Measurements from ENCODE around the gene SF3B2. TPM values are rescaled to one million over a fixed set of nuclear protein-coding genes. Genes with fewer than 3 reads are reported as not detected.
"Not testable (repeated sequence)": the region's sequence is repeated elsewhere in the genome, so short reads cannot be mapped to it uniquely, and the experiment has no call there.

Gene SF3B2
- total RNA-seq, 2 experiments from 2014 or later: 255 to 278 TPM

- Mint-ChIP-seq H3K4me3 (no peak overlapping the region), H3K9me3 (no peaks in the 10 kb centered on the region), H3K27ac (peak overlapping the region; percentile 92), H3K27me3 (no peaks in the 10 kb centered on the region), H3K4me1 (ENCODE audit: low read depth) (peaks cover 82% of the 10 kb centered on the region), H3K36me3 (ENCODE audit: low read depth) (peaks cover 9% of the 10 kb centered on the region)
- TF ChIP-seq, protein P1, sequence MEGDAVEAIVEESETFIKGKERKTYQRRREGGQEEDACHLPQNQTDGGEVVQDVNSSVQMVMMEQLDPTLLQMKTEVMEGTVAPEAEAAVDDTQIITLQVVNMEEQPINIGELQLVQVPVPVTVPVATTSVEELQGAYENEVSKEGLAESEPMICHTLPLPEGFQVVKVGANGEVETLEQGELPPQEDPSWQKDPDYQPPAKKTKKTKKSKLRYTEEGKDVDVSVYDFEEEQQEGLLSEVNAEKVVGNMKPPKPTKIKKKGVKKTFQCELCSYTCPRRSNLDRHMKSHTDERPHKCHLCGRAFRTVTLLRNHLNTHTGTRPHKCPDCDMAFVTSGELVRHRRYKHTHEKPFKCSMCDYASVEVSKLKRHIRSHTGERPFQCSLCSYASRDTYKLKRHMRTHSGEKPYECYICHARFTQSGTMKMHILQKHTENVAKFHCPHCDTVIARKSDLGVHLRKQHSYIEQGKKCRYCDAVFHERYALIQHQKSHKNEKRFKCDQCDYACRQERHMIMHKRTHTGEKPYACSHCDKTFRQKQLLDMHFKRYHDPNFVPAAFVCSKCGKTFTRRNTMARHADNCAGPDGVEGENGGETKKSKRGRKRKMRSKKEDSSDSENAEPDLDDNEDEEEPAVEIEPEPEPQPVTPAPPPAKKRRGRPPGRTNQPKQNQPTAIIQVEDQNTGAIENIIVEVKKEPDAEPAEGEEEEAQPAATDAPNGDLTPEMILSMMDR (IDR thresholded peaks at IDR 0.05): no peak
- ATAC-seq: no peak
- intact Hi-C loops (cut with micrococcal nuclease): no loop called here
- ChIA-PET POLR2A (interaction anchor here (0.6 to 1.4 kb wide), 4 partner anchors 11 to 196 kb away, joined by 3 to 4 read pairs (median 4); no protein-coding TSS in a partner anchor), CTCF (interaction anchor here (0.7 to 8.2 kb wide), 5 partner anchors 15 to 282 kb away, joined by 3 to 59 read pairs (median 5); partner anchors contain the start of gene PACS1)
- DNase-seq: no peak
Measured at GRCh38 chr11:66084821-66085475, 32.8 kb downstream of the SF3B2 start.

DNA sequence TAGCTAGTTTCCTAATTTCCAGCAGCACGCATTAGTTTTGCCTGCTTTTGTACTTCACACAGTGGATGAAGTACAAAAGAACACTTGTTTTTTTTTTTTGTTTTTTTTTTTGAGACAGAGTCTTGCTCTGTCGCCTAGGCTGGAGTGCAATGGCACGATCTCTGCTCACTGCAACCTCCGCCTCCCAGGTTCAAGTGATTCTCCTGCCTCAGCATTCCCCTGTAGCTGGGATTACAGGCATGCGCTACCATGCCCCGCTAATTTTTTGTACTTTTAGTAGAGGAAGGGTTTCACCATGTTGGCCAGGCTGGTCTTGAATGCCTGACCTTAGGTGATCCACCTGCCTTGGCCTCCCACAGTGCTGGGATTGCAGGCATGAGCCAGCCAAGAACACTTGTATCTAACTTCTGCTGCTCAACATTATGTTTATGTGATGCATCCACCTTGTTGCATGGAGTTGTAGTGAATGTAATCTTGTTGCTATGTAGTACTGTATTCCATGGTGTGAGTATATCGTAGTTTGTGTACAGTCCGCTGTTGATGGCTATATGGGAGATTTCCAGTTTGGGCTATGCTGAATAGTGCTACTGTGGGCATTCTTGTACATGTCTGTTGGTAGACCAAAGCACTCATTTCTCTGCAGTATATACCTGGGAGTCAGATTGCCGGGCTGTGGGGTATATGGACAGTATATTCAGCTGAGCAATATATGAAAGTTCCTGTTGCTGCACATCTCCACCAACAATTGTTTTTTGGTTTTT is 35.2 kb downstream of the SF3B2 start:
- no peak for DNase-seq
- intact Hi-C loops (cut with micrococcal nuclease): no loop called here
- Mint-ChIP-seq H3K9me3 (no peaks in the 10 kb centered on the region), H3K27me3 (no peaks in the 10 kb centered on the region), H3K27ac (peak overlapping the region; percentile 31), H3K4me3 (no peak overlapping the region), H3K36me3 (ENCODE audit: low read depth) (peaks cover 16% of the 10 kb centered on the region), H3K4me1 (ENCODE audit: low read depth) (peaks cover 60% of the 10 kb centered on the region)
- no peak for ATAC-seq
- POLR2A ChIA-PET: no interaction called here
- CTCF ChIA-PET: no interaction called here
- TF ChIP-seq, protein P1 (IDR thresholded peaks at IDR 0.05): no peak

GRCh38 chr11:66089067-66089466 is 36.9 kb downstream of the SF3B2 start:
- no peak for DNase-seq
- Mint-ChIP-seq H3K4me3 (no peak overlapping the region), H3K36me3 (ENCODE audit: low read depth) (peaks cover 20% of the 10 kb centered on the region), H3K27ac (peak overlapping the region; percentile 29), H3K9me3 (peaks cover 2% of the 10 kb centered on the region), H3K4me1 (ENCODE audit: low read depth) (peaks cover 48% of the 10 kb centered on the region), H3K27me3 (no peaks in the 10 kb centered on the region)
- ChIA-PET CTCF (interaction anchor here (0.7 to 1.4 kb wide), 4 partner anchors 10 to 29 kb away, joined by 3 to 6 read pairs (median 3); no protein-coding TSS in a partner anchor), POLR2A (interaction anchor here (1.0 kb wide), 1 partner anchor 26 kb away, joined by 4 read pairs; no protein-coding TSS in a partner anchor)
- intact Hi-C loops (cut with micrococcal nuclease): no loop called here
- ATAC-seq: no peak
- TF ChIP-seq, protein P1 (IDR thresholded peaks at IDR 0.05): no peak

- TF ChIP-seq, protein P1 (IDR thresholded peaks at IDR 0.05): no peak
- Mint-ChIP-seq H3K4me1 (ENCODE audit: low read depth) (peaks cover 36% of the 10 kb centered on the region), H3K9me3 (peaks cover 2% of the 10 kb centered on the region), H3K4me3 (no peak overlapping the region), H3K27me3 (no peaks in the 10 kb centered on the region), H3K36me3 (ENCODE audit: low read depth) (peaks cover 20% of the 10 kb centered on the region), H3K27ac (no peak overlapping the region)
- CTCF ChIA-PET: interaction anchor here (2.0 kb wide), 1 partner anchor 9 kb away, joined by 5 read pairs; no protein-coding TSS in a partner anchor
- POLR2A ChIA-PET: no interaction called here
- intact Hi-C loops (cut with micrococcal nuclease): no loop called here
- ATAC-seq: no peak
- no peak for DNase-seq
Measured at GRCh38 chr11:66090288-66090687, 38.1 kb downstream of the SF3B2 start.

DNA sequence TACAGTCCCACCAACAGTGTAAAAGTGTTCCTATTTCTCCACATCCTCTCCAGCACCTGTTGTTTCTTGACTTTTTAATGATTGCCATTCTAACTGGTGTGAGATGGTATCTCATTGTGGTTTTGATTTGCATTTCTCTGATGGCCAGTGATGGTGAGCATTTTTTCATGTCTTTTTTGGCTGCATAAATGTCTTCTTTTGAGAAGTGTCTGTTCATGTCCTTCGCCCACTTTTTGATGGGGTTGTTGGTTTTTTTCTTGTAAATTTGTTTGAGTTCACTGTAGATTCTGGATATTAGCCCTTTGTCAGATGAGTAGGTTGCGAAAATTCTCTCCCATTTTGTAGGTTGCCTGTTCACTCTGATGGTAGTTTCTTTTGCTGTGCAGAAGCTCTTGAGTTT is 40.0 kb downstream of the SF3B2 start:
- ATAC-seq; H3K4me3 Mint-ChIP-seq; H3K27me3 Mint-ChIP-seq; DNase-seq; intact Hi-C loops (cut with micrococcal nuclease); POLR2A ChIA-PET; CTCF ChIA-PET; H3K9me3 Mint-ChIP-seq; H3K27ac Mint-ChIP-seq: not testable (repeated sequence)
- Mint-ChIP-seq H3K4me1 (ENCODE audit: low read depth) (peaks cover 27% of the 10 kb centered on the region), H3K36me3 (ENCODE audit: low read depth) (peaks cover 22% of the 10 kb centered on the region)

- not testable (repeated sequence) for H3K27me3 Mint-ChIP-seq
Measured at GRCh38 chr11:66099746-66100145, 47.6 kb downstream of the SF3B2 start.

More at GRCh38 chr11:66099746-66100145, 47.6 kb downstream of the SF3B2 start:
- H3K27ac Mint-ChIP-seq; ATAC-seq; H3K4me3 Mint-ChIP-seq; intact Hi-C loops (cut with micrococcal nuclease); H3K9me3 Mint-ChIP-seq; DNase-seq: not testable (repeated sequence)
- Mint-ChIP-seq H3K4me1 (ENCODE audit: low read depth) (peaks cover 57% of the 10 kb centered on the region), H3K36me3 (ENCODE audit: low read depth) (peaks cover 21% of the 10 kb centered on the region)
- CTCF ChIA-PET: interaction anchor here (0.9 to 1.5 kb wide), 3 partner anchors 8 to 123 kb away, joined by 3 to 4 read pairs (median 3); no protein-coding TSS in a partner anchor
- POLR2A ChIA-PET: interaction anchor here (0.9 to 1.3 kb wide), 4 partner anchors 9 to 40 kb away, joined by 3 to 4 read pairs (median 4); no protein-coding TSS in a partner anchor

All from activated CD8-positive, alpha-beta T cell treated with anti-CD3 and anti-CD28 coated beads for 36 hours (primary cell).